GM10248 (cell line): ENCODE measurements around the gene SDK2.
A peak's percentile ranks its signal among the peaks of the same experiment; 100 is the strongest.
"Not testable (repeated sequence)": the region's sequence is repeated elsewhere in the genome, so short reads cannot be mapped to it uniquely, and the experiment has no call there.

Experiments used
- CTCF ChIA-PET: fragments of 300-600 bp; sonication (Branson Sonifier 250); formaldehyde crosslinking; extraction: SDS; loops from one replicate; lab custom pipeline; 2021; ENCODE audit warnings: antibody characterized with exemption; lab: Yijun Ruan, JAX
- POLR2A ChIA-PET: fragments of 350-650 bp; sonication (Branson Sonifier 250); formaldehyde crosslinking; extraction: SDS; loops from one replicate; lab custom pipeline; 2020; ENCODE audit warnings: antibody characterized with exemption; lab: Yijun Ruan, JAX
- DNase-seq: peaks from one replicate; pipeline ENCODE4 v3.0.0; 2012; ENCODE audit errors: extremely low spot score
- CTCF ChIP-seq: IDR thresholded peaks from 2 replicates; pipeline ENCODE4 v1.5.1; 2012; ENCODE audit warnings: mild to moderate bottlenecking, low read depth; ENCODE audit errors: extremely low read depth, missing control alignments, control extremely low read depth

SDK2 gene

DNA sequence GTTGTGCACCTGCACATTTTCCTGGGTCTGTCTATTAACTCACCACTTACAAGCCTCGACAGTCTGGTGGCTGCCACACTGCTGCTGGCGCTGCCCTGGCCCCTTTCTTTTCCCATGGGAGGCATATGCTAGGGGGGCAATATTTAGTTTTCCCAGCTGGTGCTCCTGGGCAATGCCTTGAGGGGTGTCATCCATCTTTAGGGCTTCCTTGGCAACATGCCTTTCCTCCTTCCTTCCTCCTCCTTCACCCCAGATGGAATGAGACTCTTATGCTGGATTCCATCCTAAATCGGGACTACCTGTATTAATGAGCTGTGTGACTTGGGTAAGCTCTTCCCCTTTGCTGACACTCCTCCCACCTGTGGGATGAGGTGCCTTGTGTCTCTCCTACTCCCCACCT is 267.6 kb downstream of the SDK2 start:
- ChIA-PET CTCF (interaction anchor here (0.7 to 1.4 kb wide), 3 partner anchors 31 to 649 kb away, joined by 3 read pairs; no protein-coding TSS in a partner anchor), POLR2A (no interaction called here)
- DNase-seq: no peak
- TF ChIP-seq CTCF: no peak

GRCh38 chr17:73376152-73376551 is 268.1 kb downstream of the SDK2 start:
- POLR2A ChIA-PET: interaction anchor here (0.7 kb wide), 1 partner anchor 24 kb away, joined by 3 read pairs; no protein-coding TSS in a partner anchor
- CTCF ChIA-PET: interaction anchor here (0.7 to 1.4 kb wide), 4 partner anchors 31 to 649 kb away, joined by 3 read pairs; no protein-coding TSS in a partner anchor
- TF ChIP-seq CTCF: no peak
- DNase-seq: no peak

- POLR2A ChIA-PET: no interaction called here
- DNase-seq: no peak
- TF ChIP-seq CTCF: no peak
- CTCF ChIA-PET: interaction anchor here (1.0 to 13.4 kb wide), 7 partner anchors 110 to 815 kb away, joined by 3 to 220 read pairs (median 22); partner anchors contain the start of gene CPSF4L
Measured at GRCh38 chr17:73371836-73372235, 272.4 kb downstream of the SDK2 start.

- ChIA-PET CTCF (interaction anchor here (1.4 to 13.4 kb wide), 11 partner anchors 16 to 813 kb away, joined by 5 to 220 read pairs (median 19); partner anchors contain the start of gene CPSF4L), POLR2A (no interaction called here)
- TF ChIP-seq CTCF: no peak
- no peak for DNase-seq
Measured at GRCh38 chr17:73371285-73371684, 273.0 kb downstream of the SDK2 start.

GRCh38 chr17:73369817-73370490 is 274.3 kb downstream of the SDK2 start:
- CTCF ChIA-PET: interaction anchor here (0.7 to 13.4 kb wide), 46 partner anchors 11 to 812 kb away, joined by 3 to 220 read pairs (median 6); partner anchors contain the start of gene CPSF4L
- peak; percentile 77 for TF ChIP-seq CTCF
- peak; percentile 90 for DNase-seq
- POLR2A ChIA-PET: not testable (repeated sequence)

DNA sequence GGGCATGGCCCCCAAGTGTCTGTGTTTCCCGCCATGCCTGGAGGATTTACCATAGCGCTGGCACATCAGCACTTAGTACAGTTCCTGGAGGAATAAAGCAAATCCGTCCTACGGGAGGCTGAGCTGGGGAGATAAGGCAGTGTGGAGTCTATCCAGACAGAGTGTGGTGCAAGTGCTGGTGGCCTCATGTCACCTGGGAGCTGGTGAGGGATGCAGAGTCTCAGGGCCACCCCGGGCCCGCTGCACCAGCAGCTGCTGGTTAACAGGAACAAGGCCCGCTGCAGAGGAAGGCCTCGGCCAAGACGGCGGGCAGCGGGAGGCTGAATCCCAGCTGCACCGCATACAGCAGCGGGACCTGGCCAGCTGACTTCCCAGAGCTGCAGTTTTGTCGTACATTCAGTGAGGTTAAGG is 275.1 kb downstream of the SDK2 start:
- no peak for TF ChIP-seq CTCF
- DNase-seq: no peak
- ChIA-PET CTCF (interaction anchor here (0.8 to 13.4 kb wide), 26 partner anchors 12 to 811 kb away, joined by 3 to 220 read pairs (median 8); partner anchors contain the start of gene CPSF4L), POLR2A (no interaction called here)
